NCI-H2196 (cell line): ENCODE results near the gene C4orf36.

Source experiments
- DNase-seq: peaks from one replicate; lab custom pipeline; 2025; ENCODE audit not compliant: unreplicated experiment; lab: John Stamatoyannopoulos, UW

C4orf36 gene, protein sequence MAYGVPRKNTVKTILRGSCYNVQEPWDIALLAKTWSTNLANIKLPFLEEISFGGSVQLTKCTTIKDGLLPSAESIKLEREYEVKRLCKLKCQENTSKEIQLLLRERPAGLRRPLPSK

GRCh38 chr4:86891762-86892635 is at the start of gene C4orf36:
Gene C4orf36 (minus strand): TSS chr4:86892422. CDS start chr4:86891520, 902 bp downstream.
- peak; percentile 15 for DNase-seq

GRCh38 chr4:86940920-86941460 is 48.8 kb upstream of the C4orf36 start:
- no peak for DNase-seq

DNA sequence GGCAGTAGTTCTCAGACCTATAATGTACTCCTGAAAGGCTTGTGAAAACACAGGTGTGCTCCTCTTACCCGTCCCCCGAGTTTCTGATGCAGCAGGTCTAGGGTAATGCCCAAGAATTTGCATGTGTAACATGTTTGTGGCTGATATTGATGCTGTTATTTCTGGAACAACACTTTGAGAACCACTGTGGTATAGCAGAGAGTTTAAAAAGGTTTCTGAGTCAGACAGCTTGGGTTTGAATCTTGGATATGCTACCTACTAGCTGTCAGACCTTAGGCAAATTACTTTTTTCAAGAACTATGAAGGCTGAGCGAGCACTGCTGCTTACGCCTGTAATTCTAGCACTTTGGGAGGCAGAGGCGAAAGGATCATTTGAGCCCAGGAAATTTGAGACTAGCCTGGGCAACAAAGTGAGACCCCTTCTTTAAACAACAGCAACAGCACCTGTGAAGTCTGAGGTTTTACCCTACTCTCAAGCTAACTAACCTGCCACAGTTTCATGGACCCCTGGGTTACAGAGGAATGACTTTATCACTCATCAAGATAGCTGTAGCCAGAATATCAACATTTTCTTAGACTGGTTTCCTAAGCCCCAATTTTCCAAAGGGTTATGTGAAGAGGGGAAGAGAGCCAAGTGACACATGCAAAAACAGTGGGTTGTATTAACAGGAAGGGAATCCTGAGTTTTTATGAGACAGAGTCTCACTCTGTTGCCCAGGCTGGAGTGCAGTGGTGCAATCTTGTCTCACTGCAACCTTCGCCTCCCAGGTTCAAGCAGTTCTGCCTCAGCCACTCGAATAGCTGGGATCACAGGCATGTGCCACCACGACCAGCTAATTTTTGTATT is 47.7 kb upstream of the C4orf36 start:
- no peak for DNase-seq

GRCh38 chr4:86938771-86939520 is 46.7 kb upstream of the C4orf36 start:
- DNase-seq, result no peak

DNA sequence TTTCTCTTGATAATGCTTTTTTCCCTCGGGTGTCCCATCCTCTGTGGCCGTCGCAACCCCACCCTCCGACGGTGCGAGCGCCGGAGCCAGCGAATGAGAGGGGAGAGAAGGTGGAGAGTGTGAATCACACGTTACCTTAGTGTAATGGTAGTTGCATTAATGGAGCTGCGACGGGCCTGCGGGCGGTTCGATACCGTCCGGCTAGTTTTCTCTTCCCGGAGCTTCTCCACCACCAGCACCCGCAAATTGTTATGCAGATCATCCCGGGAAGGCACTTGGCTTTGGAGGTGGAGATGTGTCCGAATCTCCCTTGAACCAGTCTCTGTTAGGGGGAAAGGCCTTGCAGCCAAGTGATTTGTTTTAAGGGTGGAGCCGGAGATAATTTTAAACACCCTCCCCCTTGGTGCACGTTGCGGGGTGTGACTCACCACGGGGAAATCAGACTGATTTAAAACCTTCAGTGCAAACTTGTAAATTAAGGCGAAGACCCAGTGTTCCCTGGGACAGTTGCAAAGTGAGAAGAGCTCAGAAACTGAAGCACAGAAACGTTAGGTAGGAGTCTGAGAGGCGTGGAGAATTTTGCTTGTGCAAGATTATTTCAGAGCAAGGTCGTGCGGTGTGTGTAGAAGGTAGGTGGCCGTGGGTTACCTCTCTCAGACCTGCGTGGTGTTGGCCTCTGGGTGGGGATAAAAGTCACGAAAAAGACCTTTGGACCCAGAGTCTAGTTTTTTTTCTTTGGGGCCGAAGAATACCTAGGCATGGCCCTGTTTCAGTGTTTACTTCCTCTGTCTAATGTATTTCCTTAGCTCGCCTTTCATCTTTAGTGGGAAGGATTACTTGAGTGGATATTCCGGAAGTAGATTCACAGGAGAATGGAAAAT is 43.9 kb upstream of the C4orf36 start:
- no peak for DNase-seq

DNA sequence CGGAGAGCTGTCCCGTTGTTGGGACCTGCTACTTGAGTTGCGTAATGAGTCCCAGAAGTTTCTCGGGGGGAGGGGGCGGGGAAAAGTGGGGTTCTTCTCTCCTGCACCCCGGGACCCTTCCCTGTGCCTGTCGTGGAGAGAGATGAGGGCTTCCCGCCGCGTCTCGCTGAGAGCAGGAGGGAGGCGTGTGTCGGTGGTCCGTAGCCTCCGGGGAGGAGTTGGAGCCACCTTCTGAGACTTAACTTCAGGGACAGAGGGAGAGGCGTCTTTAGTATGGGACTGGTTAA is 43.3 kb upstream of the C4orf36 start:
- no peak for DNase-seq

DNA sequence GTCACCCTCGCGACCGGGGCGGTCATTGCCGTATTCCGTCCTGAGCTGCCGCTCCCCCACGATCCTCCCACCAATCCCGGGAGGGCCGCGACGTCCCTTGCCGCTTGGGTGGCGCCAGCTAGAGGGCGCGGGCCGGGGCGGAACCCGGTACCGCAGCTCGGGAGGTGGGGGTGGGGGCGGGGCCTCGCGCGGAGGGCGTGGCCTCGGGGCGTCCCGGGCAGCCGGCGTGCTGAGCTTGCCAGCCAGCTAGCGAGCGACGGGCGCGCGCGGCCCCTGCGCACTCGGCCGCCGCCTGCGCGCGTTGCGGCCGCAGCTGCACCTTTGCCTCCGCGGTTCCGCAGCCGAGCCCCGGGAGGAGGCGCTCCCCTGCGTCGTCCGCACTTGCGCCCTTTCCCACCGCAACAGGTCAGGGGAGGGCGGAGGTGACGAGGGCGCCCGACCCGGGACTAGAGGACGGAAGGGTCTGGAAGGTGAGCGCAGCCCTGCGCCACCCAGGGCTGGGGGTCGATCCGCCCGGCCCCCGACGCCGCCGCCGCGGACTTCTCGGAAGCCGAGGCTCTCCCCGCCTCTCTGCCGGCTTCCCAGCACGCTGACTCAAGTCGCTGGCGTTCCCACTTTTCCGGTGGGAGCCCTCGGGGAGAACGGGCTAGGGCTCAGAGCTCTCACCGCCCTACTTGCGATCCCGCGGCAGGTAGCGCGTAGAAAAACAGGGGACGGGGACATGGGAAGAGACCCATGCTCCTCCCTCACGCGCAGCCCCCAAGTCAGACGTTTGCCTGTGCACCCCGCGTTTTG is 42.7 kb upstream of the C4orf36 start, which contains the start of gene AFF1:
Gene AFF1 (plus strand): TSS at position 241 of the 795 bp plus-strand sequence. CDS start 13,523 bp downstream, outside the sequence.
- DNase-seq, result peak; percentile 76

DNA sequence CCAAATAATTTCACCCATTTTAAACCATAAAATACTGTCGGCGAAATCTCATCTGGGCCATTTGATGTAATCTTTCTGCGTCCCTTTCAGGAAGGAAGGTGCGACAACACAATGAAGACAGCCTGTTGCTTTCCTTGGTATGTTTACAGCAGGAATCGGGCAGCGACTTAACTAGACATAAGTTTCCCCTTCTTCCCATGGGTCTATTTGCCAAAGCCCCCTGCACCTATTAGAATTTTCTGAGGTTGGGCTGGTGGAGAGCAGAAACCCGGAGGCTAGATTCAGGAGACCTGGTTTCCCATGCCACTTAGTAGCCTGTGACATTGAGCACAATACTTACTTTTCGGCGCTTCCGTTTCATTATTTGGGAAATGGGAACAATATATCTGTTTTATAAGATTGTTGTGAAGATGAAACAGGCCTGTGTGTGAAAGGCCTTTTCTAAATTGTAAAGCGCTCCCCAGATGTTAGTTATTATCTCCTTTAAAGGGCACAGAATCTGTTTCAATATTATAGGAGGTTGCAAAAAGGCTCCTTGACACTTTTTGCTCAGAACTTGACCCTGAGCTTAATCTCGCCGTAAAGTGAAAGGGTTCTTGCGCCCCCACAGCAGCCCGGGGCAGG is 42.0 kb upstream of the C4orf36 start:
- no peak for DNase-seq

- no peak for DNase-seq
These were observed 36.4 kb upstream of the C4orf36 start for GRCh38 chr4:86928400-86929255.

GRCh38 chr4:86927843-86928395 is 35.7 kb upstream of the C4orf36 start:
- peak; percentile 45 for DNase-seq

- no peak for DNase-seq
These were observed 34.3 kb upstream of the C4orf36 start for GRCh38 chr4:86926435-86927086.

GRCh38 chr4:86924811-86925210 is 32.6 kb upstream of the C4orf36 start:
- no peak for DNase-seq

- DNase-seq, result no peak
These were observed 29.5 kb upstream of the C4orf36 start for GRCh38 chr4:86921608-86922252.

DNA sequence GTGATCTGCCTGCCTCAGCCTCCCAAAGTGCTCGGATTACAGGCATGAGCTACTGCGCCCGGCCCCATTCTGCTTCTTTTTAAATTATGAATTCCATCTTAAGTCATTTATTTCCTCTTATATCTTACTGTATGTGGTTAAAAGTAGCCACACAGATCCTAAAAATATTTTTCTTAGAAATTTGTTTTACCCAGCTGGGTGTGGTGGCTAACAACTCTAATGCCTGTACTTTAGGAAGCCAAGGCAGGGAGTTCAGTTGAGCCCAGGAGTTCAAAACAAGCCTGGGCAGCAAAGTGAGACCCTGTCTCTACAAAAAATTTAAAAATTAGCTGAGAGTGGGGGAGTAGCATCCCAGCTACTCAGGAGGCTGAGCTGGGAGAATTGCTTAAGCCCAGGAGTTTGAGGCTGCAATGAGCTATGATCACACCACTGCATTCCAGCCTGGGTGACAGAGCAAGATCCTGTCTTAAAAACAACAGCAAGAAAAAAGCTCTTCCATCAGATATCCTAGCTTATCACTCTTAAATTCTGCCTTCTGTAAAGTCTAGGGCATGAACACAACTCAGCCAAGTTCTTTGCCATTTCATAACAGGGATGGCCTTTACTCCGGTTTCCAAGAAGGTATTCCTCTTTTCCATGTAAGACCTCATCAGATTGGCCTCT is 27.5 kb upstream of the C4orf36 start:
- no peak for DNase-seq

GRCh38 chr4:86918539-86919072 is 26.4 kb upstream of the C4orf36 start:
- no peak for DNase-seq
